Endothelial cell of umbilical vein (primary cell): ENCODE results near the gene MCM5.
"Not testable (repeated sequence)": the region's sequence is repeated elsewhere in the genome, so short reads cannot be mapped to it uniquely, and the experiment has no call there.

Source experiments
- EZH2 ChIP-seq: IDR thresholded peaks from 2 replicates; pipeline ENCODE4 v1.6.1; 2012; ENCODE audit warnings: borderline replicate concordance, low read depth, mild to moderate bottlenecking, moderate library complexity, low read length, inconsistent platforms; ENCODE audit not compliant: severe bottlenecking
- MYC ChIP-seq: IDR thresholded peaks from one replicate; pipeline ENCODE4 v1.6.1; 2011; ENCODE audit warnings: mild to moderate bottlenecking, low read depth, low read length
- POLR2A ChIP-seq: IDR thresholded peaks from 2 replicates; pipeline ENCODE4 v1.6.1; 2012; ENCODE audit warnings: low read depth, mild to moderate bottlenecking, control low read depth, low read length
- POLR2AphosphoS5 ChIP-seq: IDR thresholded peaks from 2 replicates; pipeline ENCODE4 v1.6.1; 2012; ENCODE audit warnings: low read depth, mild to moderate bottlenecking, control low read depth, low read length, moderate library complexity; ENCODE audit not compliant: insufficient read depth
- TF ChIP-seq, protein P1 (sequence below), 2 donors: IDR thresholded peaks; 1 replicate in 1 of 2; 2 replicates in 1 of 2; pipeline ENCODE4 v1.5.1; 2011; ENCODE audit warnings: low read length in 2 of 2, mild to moderate bottlenecking in 2 of 2, moderate library complexity in 2 of 2, control low read depth in 1 of 2, inconsistent platforms in 1 of 2, low read depth in 1 of 2; ENCODE audit not compliant: insufficient read depth in 1 of 2; ENCODE audit errors: extremely low read depth in 1 of 2

- TF ChIP-seq, protein P1, sequence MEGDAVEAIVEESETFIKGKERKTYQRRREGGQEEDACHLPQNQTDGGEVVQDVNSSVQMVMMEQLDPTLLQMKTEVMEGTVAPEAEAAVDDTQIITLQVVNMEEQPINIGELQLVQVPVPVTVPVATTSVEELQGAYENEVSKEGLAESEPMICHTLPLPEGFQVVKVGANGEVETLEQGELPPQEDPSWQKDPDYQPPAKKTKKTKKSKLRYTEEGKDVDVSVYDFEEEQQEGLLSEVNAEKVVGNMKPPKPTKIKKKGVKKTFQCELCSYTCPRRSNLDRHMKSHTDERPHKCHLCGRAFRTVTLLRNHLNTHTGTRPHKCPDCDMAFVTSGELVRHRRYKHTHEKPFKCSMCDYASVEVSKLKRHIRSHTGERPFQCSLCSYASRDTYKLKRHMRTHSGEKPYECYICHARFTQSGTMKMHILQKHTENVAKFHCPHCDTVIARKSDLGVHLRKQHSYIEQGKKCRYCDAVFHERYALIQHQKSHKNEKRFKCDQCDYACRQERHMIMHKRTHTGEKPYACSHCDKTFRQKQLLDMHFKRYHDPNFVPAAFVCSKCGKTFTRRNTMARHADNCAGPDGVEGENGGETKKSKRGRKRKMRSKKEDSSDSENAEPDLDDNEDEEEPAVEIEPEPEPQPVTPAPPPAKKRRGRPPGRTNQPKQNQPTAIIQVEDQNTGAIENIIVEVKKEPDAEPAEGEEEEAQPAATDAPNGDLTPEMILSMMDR (IDR thresholded peaks at IDR 0.05; ENCODE audit: extremely low read depth in 1 of 2, insufficient read depth in 1 of 2, low read depth in 1 of 2, low read length in 2 of 2): not testable (repeated sequence)
- not testable (repeated sequence) for TF ChIP-seq EZH2, POLR2A, POLR2AphosphoS5, MYC
These were observed 3.3 kb upstream of the MCM5 start for GRCh38 chr22:35396622-35397021.
